ENCODE measurements around the gene BTBD19. TPM values are rescaled to one million over a fixed set of nuclear protein-coding genes. Genes with fewer than 3 reads are reported as not detected.

Gene BTBD19, protein sequence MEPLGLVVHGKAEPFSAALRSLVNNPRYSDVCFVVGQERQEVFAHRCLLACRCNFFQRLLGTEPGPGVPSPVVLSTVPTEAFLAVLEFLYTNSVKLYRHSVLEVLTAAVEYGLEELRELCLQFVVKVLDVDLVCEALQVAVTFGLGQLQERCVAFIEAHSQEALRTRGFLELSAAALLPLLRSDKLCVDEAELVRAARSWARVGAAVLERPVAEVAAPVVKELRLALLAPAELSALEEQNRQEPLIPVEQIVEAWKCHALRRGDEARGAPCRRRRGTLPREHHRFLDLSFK
- 1 to 10 TPM; 7.3 to 8.5 TPM for total RNA-seq

DNA sequence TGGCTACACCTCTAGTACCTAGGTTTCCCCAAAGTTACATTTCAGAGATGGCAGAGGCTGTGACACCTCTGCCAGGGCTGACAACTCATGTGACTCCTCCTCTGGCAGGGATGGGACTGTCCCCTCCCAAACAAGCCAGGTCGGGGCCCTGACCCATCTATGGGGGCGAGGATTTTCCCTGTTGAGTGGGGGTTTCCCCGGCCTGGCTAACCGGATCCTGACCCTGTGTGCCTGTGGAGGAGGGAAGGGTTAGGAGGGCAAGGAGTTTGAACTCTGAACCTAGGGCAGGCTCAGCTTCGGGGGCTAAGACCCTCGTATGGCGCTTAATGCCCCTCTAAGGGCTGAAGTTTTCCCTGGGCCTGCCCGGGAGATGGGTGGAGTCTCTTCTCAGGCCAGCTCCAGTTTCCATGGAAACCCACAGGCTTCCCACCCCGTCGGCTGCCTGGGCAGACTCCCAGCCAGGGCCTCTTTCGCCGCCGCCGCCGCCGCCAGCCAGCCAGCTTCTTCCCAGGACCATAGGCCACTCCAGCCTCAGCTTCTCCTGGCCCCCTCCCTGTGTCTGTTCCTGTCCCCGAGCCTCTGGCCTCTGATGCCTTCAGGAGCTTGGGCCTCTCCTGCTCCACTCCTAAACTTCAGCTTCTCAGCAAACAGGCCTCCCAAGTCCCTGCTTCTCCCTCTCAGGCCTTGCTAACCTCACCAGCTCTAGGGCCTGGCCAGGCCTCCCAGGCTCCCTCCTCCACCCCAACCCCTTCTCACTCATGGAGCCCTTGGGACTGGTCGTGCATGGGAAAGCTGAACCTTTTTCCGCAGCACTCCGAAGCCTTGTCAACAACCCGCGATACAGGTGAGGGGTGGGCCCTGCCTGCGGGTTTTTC lies at the start of gene BTBD19:
Gene BTBD19 (plus strand): TSS at position 461 of the 875 bp plus-strand sequence. CDS start 298 bp downstream, at position 759.

DNA sequence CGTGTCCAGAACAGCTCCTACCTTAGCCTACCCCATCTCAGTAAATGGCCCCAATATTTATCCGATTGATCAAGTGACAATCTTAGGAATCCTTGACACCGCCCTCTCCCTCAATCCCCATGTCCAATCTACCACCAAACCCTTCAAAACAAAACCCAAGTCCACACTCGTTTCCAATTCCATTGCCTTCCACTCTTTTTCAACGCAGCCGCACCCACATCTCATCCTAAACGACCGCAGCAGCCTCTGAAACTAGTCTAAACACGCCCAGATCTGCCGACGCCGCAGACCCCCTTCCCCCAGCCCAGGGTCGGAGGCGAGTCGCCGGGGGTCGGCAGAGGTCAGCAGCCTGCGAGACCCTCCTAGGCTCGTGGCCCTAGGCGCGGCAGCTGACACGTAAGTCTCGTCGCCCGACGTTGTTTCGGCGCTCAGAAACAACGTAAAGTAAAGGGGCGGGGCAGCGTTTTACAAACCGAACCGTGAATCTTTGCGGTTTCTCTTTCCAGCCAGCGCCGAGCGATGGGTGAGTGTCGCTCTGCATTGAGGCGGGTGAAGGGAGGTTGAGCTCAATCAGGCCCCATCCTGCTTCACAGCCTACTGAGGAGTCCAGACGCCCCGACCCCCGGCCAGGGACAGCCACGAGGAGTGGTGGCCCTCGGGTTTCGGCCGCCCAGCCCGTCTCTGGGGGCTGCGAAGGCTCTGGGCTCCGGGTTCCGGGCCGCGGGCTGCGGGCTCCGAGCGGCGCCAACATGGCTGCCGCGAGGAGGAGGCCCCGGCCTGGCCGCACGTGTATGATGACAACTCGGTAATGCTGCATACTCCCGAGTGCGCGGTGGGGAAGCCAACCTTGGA lies 33.0 kb upstream of the BTBD19 start, which contains the start of gene RPS8:
Gene RPS8 (plus strand): TSS at position 463 of the 852 bp plus-strand sequence. CDS start 57 bp downstream, at position 520.

DNA sequence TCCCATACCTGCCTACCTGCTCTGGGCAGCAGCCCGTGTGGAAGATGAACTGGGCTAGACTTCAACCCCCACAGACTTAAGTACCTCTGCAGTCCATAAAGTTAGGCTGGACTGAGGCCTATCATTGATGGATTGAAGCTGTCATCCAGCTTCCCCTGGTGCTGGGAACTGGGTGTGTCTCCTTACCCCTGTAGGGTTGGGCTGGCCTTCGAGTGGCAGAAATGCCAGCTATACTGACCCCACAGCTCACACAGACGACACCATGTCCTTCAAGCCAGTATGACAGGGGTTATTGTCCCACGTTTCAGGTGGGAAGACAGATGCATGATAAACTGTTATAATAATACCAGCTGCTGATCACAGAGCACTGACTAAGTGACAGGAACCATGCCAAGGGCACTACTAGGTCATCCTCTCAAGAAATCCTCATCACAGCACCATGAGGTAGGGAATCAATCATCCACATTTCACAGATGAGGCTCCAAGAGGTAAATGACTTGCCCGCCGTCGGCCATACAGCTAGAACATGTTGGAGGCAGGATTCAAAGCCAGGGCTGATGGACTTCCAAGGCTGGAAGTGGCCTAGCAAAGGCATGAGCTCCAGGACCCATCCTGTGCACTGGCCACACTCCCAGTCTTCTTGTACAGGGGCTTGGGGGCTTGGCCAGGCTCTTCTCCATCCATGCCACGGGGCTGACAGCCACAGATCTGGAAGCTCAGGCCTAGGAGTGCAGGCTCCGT lies 20.0 kb upstream of the BTBD19 start, which contains the start of gene BEST4:
Gene BEST4 (minus strand): TSS at position 51 of the 741 bp plus-strand sequence. CDS start 465 bp downstream, outside the sequence.

DNA sequence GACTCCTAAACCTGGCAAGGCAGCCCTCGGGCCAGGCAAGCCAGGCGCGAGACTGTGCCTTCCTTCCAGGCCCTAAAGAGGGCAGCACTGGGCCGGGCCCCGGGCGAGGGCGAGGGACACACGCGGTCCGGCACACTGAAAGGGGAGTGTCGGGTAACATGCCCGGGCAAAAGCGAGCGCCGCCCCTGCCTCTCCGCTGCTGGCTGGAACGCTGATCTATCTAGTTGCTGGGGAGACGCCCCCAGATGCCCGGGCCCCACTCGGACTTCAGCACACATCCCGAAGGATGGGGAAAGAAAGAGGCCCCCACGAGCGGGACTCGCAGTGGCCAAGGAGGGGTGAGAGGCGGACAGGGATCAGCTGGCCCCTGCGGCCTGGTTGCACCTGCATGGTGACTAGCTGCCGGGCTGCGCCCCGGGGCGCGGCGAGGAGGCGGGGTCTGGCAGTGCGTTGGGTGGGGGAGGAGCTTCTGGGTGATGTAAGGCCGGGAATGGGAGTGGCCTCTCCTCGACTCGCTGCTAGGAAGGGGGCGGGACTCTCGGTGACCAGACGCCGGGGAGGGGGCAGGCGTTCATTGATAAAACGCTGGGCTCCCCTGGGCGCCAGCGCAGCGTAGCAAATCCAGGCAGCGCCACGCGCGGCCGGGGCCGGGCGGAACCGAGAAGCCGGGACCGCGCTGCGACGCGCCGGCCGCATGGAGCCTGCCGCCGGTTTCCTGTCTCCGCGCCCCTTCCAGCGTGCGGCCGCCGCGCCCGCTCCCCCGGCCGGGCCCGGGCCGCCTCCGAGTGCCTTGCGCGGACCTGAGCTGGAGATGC lies 8.3 kb upstream of the BTBD19 start, which contains the start of gene PLK3:
Gene PLK3 (plus strand): TSS at position 608 of the 815 bp plus-strand sequence. CDS start 87 bp downstream, at position 695.

DNA sequence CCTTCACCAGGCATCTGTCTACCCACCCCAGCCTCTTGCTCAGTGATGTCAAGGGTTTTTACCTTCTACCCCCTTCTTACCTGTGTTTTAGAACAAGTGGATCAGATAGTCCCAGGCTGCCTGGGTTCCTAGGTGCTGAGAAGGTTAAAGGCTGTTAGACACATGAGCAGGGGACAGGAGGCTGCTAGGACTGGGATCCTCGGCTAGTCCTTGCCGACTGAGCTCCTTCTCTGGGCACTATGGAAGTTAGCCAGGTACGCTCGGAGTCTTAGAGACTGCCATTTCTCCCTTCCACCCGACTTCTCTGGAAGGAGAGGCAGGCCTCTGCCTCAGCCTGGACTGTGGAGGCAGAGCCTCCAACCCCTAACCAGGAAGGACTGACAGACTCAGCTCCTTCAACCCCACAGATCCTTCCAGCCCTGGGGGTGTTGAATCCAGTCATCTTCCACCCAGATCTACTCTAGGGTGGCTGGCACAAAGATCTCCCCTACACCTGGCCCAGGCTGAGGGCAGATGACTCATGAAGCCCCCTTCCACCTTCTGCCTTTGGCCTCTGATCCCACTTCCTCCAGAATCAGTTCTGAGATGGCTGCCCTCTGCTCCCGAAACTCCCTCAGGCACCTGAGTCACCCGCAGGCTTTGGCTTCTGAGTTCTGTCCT lies 1.5 kb upstream of the BTBD19 start, which contains the start of gene DYNLT4:
Gene DYNLT4 (minus strand): TSS at position 648 of the 660 bp plus-strand sequence. CDS start 683 bp downstream, outside the sequence.

DNA sequence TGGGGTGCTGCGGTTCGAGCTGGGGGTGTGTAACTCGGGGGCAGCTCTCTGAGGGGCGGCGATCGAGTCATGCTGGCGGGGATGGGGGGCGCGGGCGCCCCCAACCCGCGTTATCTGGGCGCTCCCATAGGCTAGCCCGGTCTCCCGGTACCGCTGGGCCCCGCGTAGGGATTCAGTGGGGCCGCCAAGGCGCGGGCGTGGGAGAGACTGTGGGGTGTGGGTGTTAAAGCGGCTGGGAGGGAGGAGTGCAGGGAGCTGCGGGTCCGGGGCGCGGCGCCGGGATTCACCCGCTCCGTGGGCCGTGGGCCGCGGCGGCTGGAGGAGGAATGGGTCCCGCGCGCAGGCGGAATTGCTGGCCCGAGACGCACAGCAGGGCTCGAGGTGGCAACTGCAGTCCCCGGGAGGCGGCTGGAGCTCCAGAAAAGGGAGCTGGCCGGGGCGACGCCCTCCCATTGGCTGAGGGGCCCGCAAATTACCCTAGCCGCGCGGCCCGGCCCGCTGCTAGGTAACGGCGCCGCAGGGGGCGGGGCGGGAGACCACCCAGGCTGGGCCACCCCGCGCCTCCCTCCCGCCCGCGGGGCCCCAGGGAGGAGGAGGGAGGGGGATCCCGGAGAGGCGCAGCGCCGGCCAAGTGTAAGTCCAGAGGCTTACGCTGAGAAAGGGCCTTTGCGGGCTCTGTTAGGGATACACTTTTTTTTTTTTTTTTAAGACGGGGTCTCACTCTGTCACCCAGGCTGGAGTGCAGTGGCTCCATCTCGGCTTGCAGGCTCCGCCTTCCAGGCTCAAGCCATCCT lies 34.7 kb downstream of the BTBD19 start, which contains the start of gene PTCH2:
Gene PTCH2 (minus strand): TSS at position 392 of the 794 bp plus-strand sequence. CDS start 321 bp downstream, at position 71.

Other genes with a start within 250 kb of the BTBD19 start
- 1 to 10 TPM; 2.9 to 3.2 TPM for gene TMEM53, start 134.0 kb upstream of the BTBD19 start, total RNA-seq
- gene ARMH1, start 133.8 kb upstream of the BTBD19 start, total RNA-seq: 100 to 1,000 TPM; 128 to 140 TPM
- not detected for gene RNU5D-1, start 77.4 kb upstream of the BTBD19 start, total RNA-seq
- gene KIF2C, start 68.7 kb upstream of the BTBD19 start, total RNA-seq: 10 to 100 TPM; 75.3 to 81.8 TPM
- gene RPS8, start 33.0 kb upstream of the BTBD19 start, total RNA-seq: 1,000 to 10,000 TPM; 2,911 to 2,923 TPM
- gene BEST4, start 20.4 kb upstream of the BTBD19 start, total RNA-seq: under 1 TPM; 0.65 to 0.78 TPM
- 10 to 100 TPM; 69.8 to 72.4 TPM for gene PLK3, start 8.1 kb upstream of the BTBD19 start, total RNA-seq
- 1 to 10 TPM in 1 of 2 experiments, under 1 TPM in 1; 0.93 to 1.3 TPM for gene DYNLT4, start 1.2 kb upstream of the BTBD19 start, total RNA-seq
- under 1 TPM; 0.53 to 0.86 TPM for gene PTCH2, start 34.7 kb downstream of the BTBD19 start, total RNA-seq
- 10 to 100 TPM; 18.4 to 18.7 TPM for gene EIF2B3, start 178.1 kb downstream of the BTBD19 start, total RNA-seq
- gene HECTD3, start 202.8 kb downstream of the BTBD19 start, total RNA-seq: 10 to 100 TPM; 38.3 to 39.2 TPM
- gene UROD, start 203.7 kb downstream of the BTBD19 start, total RNA-seq: 10 to 100 TPM; 67.9 to 72.8 TPM

Data from activated naive CD4-positive, alpha-beta T cell treated with anti-CD3 and anti-CD28 coated beads, Interleukin-2, amount 10 ng/mL, durations not matched to agents 5 hours and 36 hours (primary cell).